ENCODE data around the gene PCDHB4. TPM values are rescaled to one million over a fixed set of nuclear protein-coding genes. Genes with fewer than 3 reads are reported as not detected.
"Not testable (repeated sequence)": the region's sequence is repeated elsewhere in the genome, so short reads cannot be mapped to it uniquely, and the experiment has no call there.

PCDHB4 gene
- total RNA-seq, 1 experiment from 2014 or later, result 2.6 TPM

- TF ChIP-seq ZSCAN18 (CRISPR knock-in tag; IDR thresholded peaks at IDR 0.05), result no peak
- no peak for TF ChIP-seq IRF2 (CRISPR knock-in tag; IDR thresholded peaks at IDR 0.05; ENCODE audit: borderline replicate concordance, low read depth)
- no peak for TF ChIP-seq ZNF281 (CRISPR knock-in tag; IDR thresholded peaks at IDR 0.05)
- no peak for TF ChIP-seq MYBL2 (CRISPR knock-in tag; IDR thresholded peaks at IDR 0.05)
Observed at GRCh38 chr5:141135718-141136266, 14.2 kb downstream of the PCDHB4 start (continued).

- H3K4me3 Mint-ChIP-seq; H3K27me3 Mint-ChIP-seq (ENCODE audit: low read depth); H3K27ac Mint-ChIP-seq; ATAC-seq; DNase-seq (ENCODE audit: low spot score); H3K4me1 Mint-ChIP-seq; POLR2A ChIA-PET; CTCF ChIA-PET: not testable (repeated sequence)
- peaks cover 36% of the 10 kb centered on the region for H3K9me3 Mint-ChIP-seq
- H3K36me3 Mint-ChIP-seq, result peaks cover 24% of the 10 kb centered on the region
Observed at GRCh38 chr5:141137346-141137745, 15.7 kb downstream of the PCDHB4 start.

- H3K36me3 Mint-ChIP-seq, result peaks cover 15% of the 10 kb centered on the region
- peaks cover 4% of the 10 kb centered on the region; the same call in 1 of the 2 replicates for H3K27me3 Mint-ChIP-seq (ENCODE audit: low read depth)
- DNase-seq (ENCODE audit: low spot score) (no peak), ATAC-seq (peak; percentile 74)
- TF ChIP-seq NFYB (CRISPR knock-in tag; conservative IDR thresholded peaks at IDR 0.05; ENCODE audit: low read depth) (no peak), NFATC4 (CRISPR knock-in tag; IDR thresholded peaks at IDR 0.05) (no peak)
- H3K4me1 Mint-ChIP-seq, result no peaks in the 10 kb centered on the region
- ChIA-PET CTCF (interaction anchor here (0.6 to 1.8 kb wide), 20 partner anchors 8 to 414 kb away, joined by 3 to 22 read pairs (median 4); partner anchors contain the start of genes PCDHA8, PCDHB10, PCDHB11 and PCDHB14), POLR2A (no interaction called here)
- H3K9me3 Mint-ChIP-seq, result peaks cover 18% of the 10 kb centered on the region
- no peak within 1 kb of the TSS for H3K4me3 Mint-ChIP-seq
- no peak within 1 kb of the TSS for H3K27ac Mint-ChIP-seq
Observed at GRCh38 chr5:141149812-141150211, 28.2 kb downstream of the PCDHB4 start, which contains the start of gene PCDHB6. Gene PCDHB6 (plus strand): TSS chr5:141150057. CDS start chr5:141150258, 201 bp downstream.

- ChIA-PET POLR2A (no interaction called here), CTCF (interaction anchor here (0.8 to 1.8 kb wide), 19 partner anchors 9 to 413 kb away, joined by 3 to 22 read pairs (median 5); partner anchors contain the start of genes PCDHA8, PCDHB10, PCDHB11 and PCDHB14)
- no peak overlapping the region for H3K4me3 Mint-ChIP-seq
- TF ChIP-seq GTF2I (CRISPR knock-in tag; conservative IDR thresholded peaks at IDR 0.05) (no peak), MXD4 (CRISPR knock-in tag; IDR thresholded peaks at IDR 0.05; ENCODE audit: borderline replicate concordance) (no peak), PREB (CRISPR knock-in tag; IDR thresholded peaks at IDR 0.05; ENCODE audit: borderline replicate concordance) (no peak)
- peaks cover 4% of the 10 kb centered on the region; the same call in 1 of the 2 replicates for H3K27me3 Mint-ChIP-seq (ENCODE audit: low read depth)
- H3K4me1 Mint-ChIP-seq, result no peaks in the 10 kb centered on the region
- H3K36me3 Mint-ChIP-seq, result peaks cover 15% of the 10 kb centered on the region
- no peak overlapping the region for H3K27ac Mint-ChIP-seq
- peaks cover 18% of the 10 kb centered on the region for H3K9me3 Mint-ChIP-seq
- no peak for ATAC-seq
- no peak for DNase-seq (ENCODE audit: low spot score)
Observed at GRCh38 chr5:141150224-141150992, 28.8 kb downstream of the PCDHB4 start.

GRCh38 chr5:141150993-141151325, 29.3 kb downstream of the PCDHB4 start:
- H3K4me3 Mint-ChIP-seq, result no peak overlapping the region
- no peak for TF ChIP-seq SMAD3 (CRISPR knock-in tag; IDR thresholded peaks at IDR 0.05; ENCODE audit: borderline replicate concordance)

GRCh38 chr5:141151632-141152031, 30.0 kb downstream of the PCDHB4 start:
- POLR2A ChIA-PET; ATAC-seq; H3K27ac Mint-ChIP-seq; H3K4me3 Mint-ChIP-seq; DNase-seq (ENCODE audit: low spot score); H3K27me3 Mint-ChIP-seq (ENCODE audit: low read depth); H3K4me1 Mint-ChIP-seq: not testable (repeated sequence)
- Mint-ChIP-seq H3K9me3 (peaks cover 19% of the 10 kb centered on the region), H3K36me3 (peaks cover 16% of the 10 kb centered on the region)
- CTCF ChIA-PET, result interaction anchor here (1.1 kb wide), 1 partner anchor 16 kb away, joined by 5 read pairs; the partner anchor contains the start of gene PCDHB5

More at GRCh38 chr5:141150993-141151325, 29.3 kb downstream of the PCDHB4 start:
- Mint-ChIP-seq H3K36me3 (peaks cover 15% of the 10 kb centered on the region), H3K4me1 (0 out of 2 replicates have a peak, but pooled peaks cover 4% of the 10 kb centered on the region), H3K27ac (no peak overlapping the region), H3K9me3 (peaks cover 18% of the 10 kb centered on the region), H3K27me3 (ENCODE audit: low read depth) (peaks cover 4% of the 10 kb centered on the region; the same call in 1 of the 2 replicates)
- ChIA-PET POLR2A (no interaction called here), CTCF (interaction anchor here (1.5 to 1.8 kb wide), 6 partner anchors 10 to 310 kb away, joined by 3 to 22 read pairs (median 6); partner anchors contain the start of genes PCDHA8, PCDHB4, PCDHB5 and PCDHB9)
- ATAC-seq (no peak), DNase-seq (ENCODE audit: low spot score) (no peak)

GRCh38 chr5:141152096-141152495, 30.5 kb downstream of the PCDHB4 start:
- H3K4me3 Mint-ChIP-seq; H3K27me3 Mint-ChIP-seq (ENCODE audit: low read depth); POLR2A ChIA-PET; ATAC-seq; H3K4me1 Mint-ChIP-seq; DNase-seq (ENCODE audit: low spot score); H3K27ac Mint-ChIP-seq: not testable (repeated sequence)
- CTCF ChIA-PET, result interaction anchor here (0.9 to 1.1 kb wide), 3 partner anchors 17 to 41 kb away, joined by 3 to 5 read pairs (median 3); partner anchors contain the start of gene PCDHB5
- peaks cover 21% of the 10 kb centered on the region for H3K36me3 Mint-ChIP-seq
- H3K9me3 Mint-ChIP-seq, result peaks cover 24% of the 10 kb centered on the region

Data from WTC11 (cell line).